Measurements from ENCODE around the gene ZBTB48. TPM values are rescaled to one million over a fixed set of nuclear protein-coding genes. Genes with fewer than 3 reads are reported as not detected.

ZBTB48 gene
- total RNA-seq, 1 donor from 2014 or later = 44.2 TPM

- no peak for TF ChIP-seq CTCF (conservative IDR thresholded peaks at IDR 0.05)
- Mint-ChIP-seq H3K9me3 (no peaks in the 10 kb centered on the region), H3K4me3 (no peak overlapping the region), H3K36me3 (peaks cover 17% of the 10 kb centered on the region), H3K27ac (no peak overlapping the region), H3K27me3 (no peaks in the 10 kb centered on the region), H3K4me1 (ENCODE audit: unreplicated experiment) (no peaks in the 10 kb centered on the region)
- DNase-seq (ENCODE audit: extremely low spot score, unreplicated experiment) = no peak
Observed at GRCh38 chr1:6536291-6536690, 43.5 kb upstream of the ZBTB48 start.

- Mint-ChIP-seq H3K27ac (no peak overlapping the region), H3K9me3 (no peaks in the 10 kb centered on the region), H3K36me3 (peaks cover 5% of the 10 kb centered on the region), H3K27me3 (no peaks in the 10 kb centered on the region), H3K4me3 (no peak overlapping the region), H3K4me1 (ENCODE audit: unreplicated experiment) (no peaks in the 10 kb centered on the region)
- DNase-seq (ENCODE audit: extremely low spot score, unreplicated experiment) = no peak
- TF ChIP-seq CTCF (conservative IDR thresholded peaks at IDR 0.05) = no peak
Observed at GRCh38 chr1:6538956-6539355, 40.8 kb upstream of the ZBTB48 start.

- no peaks in the 10 kb centered on the region for H3K27me3 Mint-ChIP-seq
- no peak overlapping the region for H3K4me3 Mint-ChIP-seq
- no peak for TF ChIP-seq CTCF (conservative IDR thresholded peaks at IDR 0.05)
Observed at GRCh38 chr1:6544831-6545230, 35.0 kb upstream of the ZBTB48 start.

GRCh38 chr1:6545276-6546112 is 34.3 kb upstream of the ZBTB48 start:
- DNase-seq (ENCODE audit: extremely low spot score, unreplicated experiment) = no peak
- Mint-ChIP-seq H3K27ac (no peak overlapping the region), H3K36me3 (peaks cover 3% of the 10 kb centered on the region)

More at GRCh38 chr1:6544831-6545230, 35.0 kb upstream of the ZBTB48 start:
- Mint-ChIP-seq H3K36me3 (no peaks in the 10 kb centered on the region), H3K9me3 (no peaks in the 10 kb centered on the region), H3K27ac (no peak overlapping the region), H3K4me1 (ENCODE audit: unreplicated experiment) (no peaks in the 10 kb centered on the region)
- DNase-seq (ENCODE audit: extremely low spot score, unreplicated experiment) = no peak

GRCh38 chr1:6546326-6546725 is 33.5 kb upstream of the ZBTB48 start:
- H3K9me3 Mint-ChIP-seq = no peaks in the 10 kb centered on the region
- no peak for DNase-seq (ENCODE audit: extremely low spot score, unreplicated experiment)
- H3K27me3 Mint-ChIP-seq = no peaks in the 10 kb centered on the region
- peaks cover 3% of the 10 kb centered on the region for H3K36me3 Mint-ChIP-seq
- TF ChIP-seq CTCF (conservative IDR thresholded peaks at IDR 0.05) = no peak
- H3K27ac Mint-ChIP-seq = no peak overlapping the region
- H3K4me1 Mint-ChIP-seq (ENCODE audit: unreplicated experiment) = no peaks in the 10 kb centered on the region
- no peak overlapping the region for H3K4me3 Mint-ChIP-seq

More at GRCh38 chr1:6545276-6546112, 34.3 kb upstream of the ZBTB48 start:
- Mint-ChIP-seq H3K4me1 (ENCODE audit: unreplicated experiment) (no peaks in the 10 kb centered on the region), H3K27me3 (no peaks in the 10 kb centered on the region), H3K9me3 (no peaks in the 10 kb centered on the region), H3K4me3 (no peak overlapping the region)
- TF ChIP-seq CTCF (conservative IDR thresholded peaks at IDR 0.05) = no peak
